ENCODE measurements around the gene EML4. TPM values are rescaled to one million over a fixed set of nuclear protein-coding genes. Genes with fewer than 3 reads are reported as not detected.

The EML4 gene
- total RNA-seq, 4 donors from 2014 or later = 14.5 to 23.2 (median 17.8) TPM

DNA sequence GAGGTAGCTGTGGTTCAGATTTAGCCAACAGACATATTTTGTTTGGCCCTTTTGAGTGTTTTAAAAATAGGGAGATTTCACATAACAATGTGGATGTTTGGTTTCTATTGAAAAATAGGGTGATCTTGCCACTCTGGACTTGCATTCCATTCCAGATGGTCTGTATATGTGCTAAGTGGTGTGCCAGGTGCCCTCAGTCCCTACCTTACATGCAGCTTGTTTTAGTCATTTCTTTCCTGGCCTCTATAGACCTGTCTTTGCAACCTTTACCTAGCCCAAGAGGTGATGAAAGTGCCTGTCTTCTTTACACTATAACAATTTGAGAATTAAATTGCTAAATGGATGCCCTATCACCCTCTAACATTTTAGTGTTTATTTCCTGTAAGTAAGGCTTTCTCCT lies 11.1 kb downstream of the EML4 start:
- TF ChIP-seq, protein P1, sequence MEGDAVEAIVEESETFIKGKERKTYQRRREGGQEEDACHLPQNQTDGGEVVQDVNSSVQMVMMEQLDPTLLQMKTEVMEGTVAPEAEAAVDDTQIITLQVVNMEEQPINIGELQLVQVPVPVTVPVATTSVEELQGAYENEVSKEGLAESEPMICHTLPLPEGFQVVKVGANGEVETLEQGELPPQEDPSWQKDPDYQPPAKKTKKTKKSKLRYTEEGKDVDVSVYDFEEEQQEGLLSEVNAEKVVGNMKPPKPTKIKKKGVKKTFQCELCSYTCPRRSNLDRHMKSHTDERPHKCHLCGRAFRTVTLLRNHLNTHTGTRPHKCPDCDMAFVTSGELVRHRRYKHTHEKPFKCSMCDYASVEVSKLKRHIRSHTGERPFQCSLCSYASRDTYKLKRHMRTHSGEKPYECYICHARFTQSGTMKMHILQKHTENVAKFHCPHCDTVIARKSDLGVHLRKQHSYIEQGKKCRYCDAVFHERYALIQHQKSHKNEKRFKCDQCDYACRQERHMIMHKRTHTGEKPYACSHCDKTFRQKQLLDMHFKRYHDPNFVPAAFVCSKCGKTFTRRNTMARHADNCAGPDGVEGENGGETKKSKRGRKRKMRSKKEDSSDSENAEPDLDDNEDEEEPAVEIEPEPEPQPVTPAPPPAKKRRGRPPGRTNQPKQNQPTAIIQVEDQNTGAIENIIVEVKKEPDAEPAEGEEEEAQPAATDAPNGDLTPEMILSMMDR (IDR thresholded peaks at IDR 0.05) = no peak
- TF ChIP-seq POLR2AphosphoS5 (IDR thresholded peaks at IDR 0.05) = no peak
- TF ChIP-seq EP300 (IDR thresholded peaks at IDR 0.05) = no peak

DNA sequence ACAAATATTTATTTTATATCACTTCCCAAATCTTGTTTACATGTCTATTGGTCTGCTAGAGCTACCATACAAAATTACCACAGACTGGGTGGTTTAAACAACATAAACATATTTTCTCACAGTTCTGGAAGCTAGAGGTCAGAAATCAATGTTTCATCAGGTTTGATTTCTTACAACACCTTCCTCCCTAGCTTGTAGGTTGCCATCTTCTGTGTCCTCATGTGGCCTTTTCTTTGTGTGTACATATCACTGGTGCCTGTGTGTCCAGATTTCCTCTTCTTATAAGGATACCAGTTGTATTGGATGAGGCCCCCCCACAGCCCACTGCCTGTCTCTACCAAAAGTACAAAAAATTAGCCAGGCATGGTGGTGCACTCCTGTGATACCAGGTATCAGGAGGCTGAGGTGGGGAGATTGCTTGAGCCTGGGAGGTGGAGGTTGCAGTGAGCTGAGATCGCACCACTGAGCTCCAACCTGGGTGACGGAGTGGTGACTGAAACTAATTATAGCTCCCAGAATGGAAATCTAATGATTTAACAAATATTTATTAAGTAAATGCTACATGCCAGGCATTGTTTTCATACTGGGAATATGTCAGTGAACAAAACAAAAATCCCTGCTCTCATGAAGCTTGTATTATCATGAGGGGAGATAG lies 13.6 kb downstream of the EML4 start:
- Histone ChIP-seq H3K4me1 (peaks cover 7 to 32% (median 22%) of the 10 kb centered on the region in 4 donors), H3K9me3 (no peaks in the 10 kb centered on the region), H3K27me3 (no peaks in the 10 kb centered on the region), H3K27ac (replicated peaks in 1 of 4) (no peak overlapping the region), H3K36me3 (no peaks in the 10 kb centered on the region), H3K4me3 (no peak overlapping the region)
- DNase-seq (ENCODE audit: extremely low spot score) = no peak
- TF ChIP-seq POLR2A (IDR thresholded peaks at IDR 0.05; ENCODE audit: low read depth) (no peak), POLR2AphosphoS5 (IDR thresholded peaks at IDR 0.05) (no peak), EP300 (IDR thresholded peaks at IDR 0.05) (no peak)
- TF ChIP-seq, protein P1 (IDR thresholded peaks at IDR 0.05) = no peak
- intact Hi-C loops (cut with DNase I) = no loop called here
- WGBS = 66% methylated on average over 2 of the region's 2 CpGs

More for the DNA sequence above, 11.1 kb downstream of the EML4 start:
- Histone ChIP-seq H3K27me3 (no peaks in the 10 kb centered on the region), H3K4me1 (peaks cover 1 to 21% (median 18%) of the 10 kb centered on the region in 4 donors), H3K9me3 (no peaks in the 10 kb centered on the region), H3K27ac (replicated peaks in 1 of 4) (no peak overlapping the region), H3K4me3 (no peak overlapping the region), H3K36me3 (no peaks in the 10 kb centered on the region)
- intact Hi-C loops (cut with DNase I) = no loop called here
- no peak for DNase-seq (ENCODE audit: extremely low spot score)

DNA sequence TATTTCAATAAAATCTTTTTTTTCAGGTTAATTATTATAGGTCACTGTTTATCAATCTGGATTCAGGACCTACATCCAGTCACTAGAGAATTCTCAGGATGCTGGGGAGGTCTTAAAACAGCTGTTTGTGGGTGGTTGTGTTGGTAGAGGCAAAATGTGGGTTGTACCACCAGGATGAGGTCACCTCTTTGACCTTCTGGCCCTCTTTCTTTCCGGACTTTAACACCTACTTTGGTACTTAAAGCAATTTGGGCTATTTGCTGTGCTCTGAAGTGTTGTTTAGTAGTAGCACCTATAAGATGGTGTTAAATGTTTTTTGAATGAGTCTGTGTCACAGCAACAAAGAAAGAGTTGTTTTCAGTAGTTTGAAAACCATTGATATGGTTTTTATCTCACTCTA lies 14.6 kb downstream of the EML4 start:
- Histone ChIP-seq H3K27me3 (no peaks in the 10 kb centered on the region), H3K27ac (replicated peaks in 1 of 4) (no peak overlapping the region), H3K36me3 (no peaks in the 10 kb centered on the region), H3K4me3 (no peak overlapping the region), H3K4me1 (peaks cover 7 to 32% (median 22%) of the 10 kb centered on the region in 4 donors), H3K9me3 (no peaks in the 10 kb centered on the region)
- 57% methylated on average over 1 of the region's 1 CpG for WGBS
- intact Hi-C loops (cut with DNase I) = no loop called here
- DNase-seq (ENCODE audit: extremely low spot score) = no peak
- TF ChIP-seq POLR2AphosphoS5 (IDR thresholded peaks at IDR 0.05) (no peak), POLR2A (IDR thresholded peaks at IDR 0.05; ENCODE audit: low read depth) (no peak), EP300 (IDR thresholded peaks at IDR 0.05) (no peak)
- TF ChIP-seq, protein P1 (IDR thresholded peaks at IDR 0.05) = no peak

DNA sequence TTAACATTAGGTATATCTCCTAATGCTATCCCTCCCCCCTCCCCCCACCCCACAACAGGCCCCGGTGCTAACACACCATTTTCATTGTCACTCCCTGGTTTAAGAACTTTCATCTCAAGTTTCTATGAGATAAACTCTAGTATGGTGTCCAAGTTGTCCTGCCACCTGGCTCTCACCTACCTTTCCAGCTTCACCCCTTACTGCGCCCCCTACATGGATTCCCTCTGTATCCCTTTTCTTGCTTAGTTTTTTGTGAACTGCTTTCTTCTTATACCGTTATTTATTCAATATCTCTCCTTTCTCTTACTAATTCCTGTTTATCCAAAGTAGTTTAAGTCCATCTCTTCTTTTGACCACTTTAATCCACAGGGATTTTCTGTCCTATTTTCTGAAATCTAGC lies 15.2 kb downstream of the EML4 start:
- Histone ChIP-seq H3K4me1 (peaks cover 7 to 32% (median 22%) of the 10 kb centered on the region in 4 donors), H3K27me3 (no peaks in the 10 kb centered on the region), H3K27ac (replicated peaks in 1 of 4) (no peak overlapping the region), H3K4me3 (no peak overlapping the region), H3K9me3 (no peaks in the 10 kb centered on the region), H3K36me3 (no peaks in the 10 kb centered on the region)
- no peak for DNase-seq (ENCODE audit: extremely low spot score)
- TF ChIP-seq POLR2AphosphoS5 (IDR thresholded peaks at IDR 0.05) = no peak
- TF ChIP-seq, protein P1 (IDR thresholded peaks at IDR 0.05) = no peak
- TF ChIP-seq POLR2A (IDR thresholded peaks at IDR 0.05; ENCODE audit: low read depth) = no peak
- no peak for TF ChIP-seq EP300 (IDR thresholded peaks at IDR 0.05)
- WGBS = 94% methylated on average over 3 of the region's 3 CpGs
- intact Hi-C loops (cut with DNase I) = no loop called here
